ENCODE data around the gene NFIA.

NFIA gene

GRCh38 chr1:61435226-61435625 lies 352.9 kb downstream of the NFIA start:
- no peak for DNase-seq (ENCODE audit: low read depth)
- H3K4me3 ChIP-seq (ENCODE audit: low read length), result no peak overlapping the region
- TF ChIP-seq CTCF (conservative IDR thresholded peaks at IDR 0.05; ENCODE audit: low read depth, low read length), result no peak

GRCh38 chr1:61436016-61436415 lies 353.7 kb downstream of the NFIA start:
- H3K4me3 ChIP-seq (ENCODE audit: low read length), result no peak overlapping the region
- TF ChIP-seq CTCF (conservative IDR thresholded peaks at IDR 0.05; ENCODE audit: low read depth, low read length), result peak; percentile 34
- no peak for DNase-seq (ENCODE audit: low read depth)

- H3K4me3 ChIP-seq (ENCODE audit: low read length), result no peak overlapping the region
- TF ChIP-seq CTCF (conservative IDR thresholded peaks at IDR 0.05; ENCODE audit: low read depth, low read length), result no peak
- peak; percentile 88 for DNase-seq (ENCODE audit: low read depth)
Observed at GRCh38 chr1:61436491-61437120, 354.2 kb downstream of the NFIA start.

GRCh38 chr1:61439234-61439633 lies 356.9 kb downstream of the NFIA start:
- DNase-seq (ENCODE audit: low read depth), result no peak
- no peak overlapping the region for H3K4me3 ChIP-seq (ENCODE audit: low read length)
- TF ChIP-seq CTCF (conservative IDR thresholded peaks at IDR 0.05; ENCODE audit: low read depth, low read length), result no peak

- DNase-seq (ENCODE audit: low read depth), result no peak
- H3K4me3 ChIP-seq (ENCODE audit: low read length), result no peak overlapping the region
- TF ChIP-seq CTCF (conservative IDR thresholded peaks at IDR 0.05; ENCODE audit: low read depth, low read length), result no peak
Observed at GRCh38 chr1:61441723-61442262, 359.4 kb downstream of the NFIA start.

GRCh38 chr1:61442544-61442943 lies 360.2 kb downstream of the NFIA start:
- H3K4me3 ChIP-seq (ENCODE audit: low read length), result no peak overlapping the region
- TF ChIP-seq CTCF (conservative IDR thresholded peaks at IDR 0.05; ENCODE audit: low read depth, low read length), result no peak
- DNase-seq (ENCODE audit: low read depth), result no peak

GRCh38 chr1:61444288-61444687 lies 361.9 kb downstream of the NFIA start:
- no peak for DNase-seq (ENCODE audit: low read depth)
- TF ChIP-seq CTCF (conservative IDR thresholded peaks at IDR 0.05; ENCODE audit: low read depth, low read length), result no peak
- no peak overlapping the region for H3K4me3 ChIP-seq (ENCODE audit: low read length)
